ENCODE measurements around the gene NDUFS1.
A peak's percentile ranks its signal among the peaks of the same experiment; 100 is the strongest.
"Not testable (repeated sequence)": the region's sequence is repeated elsewhere in the genome, so short reads cannot be mapped to it uniquely, and the experiment has no call there.

The NDUFS1 gene

DNA sequence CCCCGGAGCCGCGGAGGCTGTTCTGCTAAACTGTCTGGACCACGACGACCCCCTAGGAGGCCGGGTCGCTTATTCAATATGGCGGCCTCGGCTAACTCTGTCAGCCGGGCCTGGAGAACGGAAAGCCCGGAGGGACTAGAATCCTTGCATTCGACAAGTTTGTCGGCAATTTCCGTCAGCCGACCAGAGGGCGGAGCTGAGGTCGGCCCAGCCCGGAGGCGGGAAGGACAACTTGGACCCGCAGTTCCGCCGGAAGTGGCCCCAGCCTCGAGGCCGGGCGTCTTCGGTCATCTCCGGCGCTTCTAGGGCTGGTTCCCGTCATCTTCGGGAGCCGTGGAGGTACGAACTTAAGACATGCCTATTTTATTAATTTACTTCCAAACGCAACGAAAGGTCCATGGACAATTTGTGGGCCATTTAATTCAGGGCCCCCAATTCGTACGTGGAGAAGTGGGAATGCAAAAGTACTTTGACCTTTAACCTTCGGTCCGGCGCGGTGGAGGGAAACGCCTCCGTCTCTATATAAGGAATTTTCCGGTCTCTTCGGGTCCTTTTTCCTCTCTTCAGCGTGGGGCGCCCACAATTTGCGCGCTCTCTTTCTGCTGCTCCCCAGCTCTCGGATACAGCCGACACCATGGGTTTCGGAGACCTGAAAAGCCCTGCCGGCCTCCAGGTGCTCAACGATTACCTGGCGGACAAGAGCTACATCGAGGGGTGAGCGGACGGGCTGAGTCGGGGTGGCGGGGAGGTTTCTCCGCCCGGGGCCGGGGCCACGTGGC, at the start of gene NDUFS1, which contains the start of gene EEF1B2:
NDUFS1 (minus strand) TSS at position 99 of the 779 bp plus-strand sequence. CDS start 5,766 bp downstream, outside the sequence.
EEF1B2 (plus strand) TSS at position 550 of the 779 bp plus-strand sequence; CDS start at position 635, 85 bp downstream.
- no peaks in the 10 kb centered on the region for H3K27me3 Mint-ChIP-seq
- H3K27ac Mint-ChIP-seq = peak within 1 kb of the TSS; percentile 99
- ATAC-seq (replicated peaks) (peak; percentile 90 to 94), DNase-seq (peak; percentile 97)
- no peaks in the 10 kb centered on the region for H3K9me3 Mint-ChIP-seq
- H3K4me3 Mint-ChIP-seq = peak within 1 kb of the TSS; percentile 98 to 99
- H3K36me3 Mint-ChIP-seq = peaks cover 31 to 40% of the 10 kb centered on the region in 2 donors
- H3K4me1 Mint-ChIP-seq = peaks cover 21 to 40% of the 10 kb centered on the region in 2 donors

GRCh38 chr2:206208900-206209299, 49.7 kb upstream of the NDUFS1 start:
- Mint-ChIP-seq H3K36me3 (no peaks in the 10 kb centered on the region), H3K4me3 (no peak overlapping the region), H3K27ac (no peak overlapping the region), H3K27me3 (peaks cover 4 to 5% of the 10 kb centered on the region in 2 donors), H3K9me3 (no peaks in the 10 kb centered on the region), H3K4me1 (no peaks in the 10 kb centered on the region)
- DNase-seq = no peak
- ATAC-seq (replicated peaks) = no peak

DNA sequence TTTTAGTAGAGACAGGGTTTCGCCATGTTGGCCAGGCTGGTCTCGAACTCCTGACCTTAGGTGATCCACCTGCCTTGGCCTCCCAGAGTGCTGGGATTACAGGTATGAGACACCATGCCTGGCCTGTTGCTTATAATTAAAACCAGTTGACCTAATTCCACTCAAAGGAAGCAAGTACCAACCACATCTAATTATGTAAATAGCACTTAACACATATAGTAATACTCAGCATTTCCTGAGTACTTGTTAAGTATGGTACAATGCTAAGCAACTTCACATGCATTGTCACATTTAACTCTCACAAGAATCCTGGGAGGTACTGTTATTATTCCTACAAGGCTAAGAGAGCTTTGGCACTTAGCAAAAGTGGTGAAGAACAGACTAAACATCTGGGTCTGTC, 48.1 kb upstream of the NDUFS1 start:
- DNase-seq; ATAC-seq (replicated peaks); H3K4me3 Mint-ChIP-seq; H3K36me3 Mint-ChIP-seq; H3K9me3 Mint-ChIP-seq; H3K4me1 Mint-ChIP-seq; H3K27me3 Mint-ChIP-seq; H3K27ac Mint-ChIP-seq: not testable (repeated sequence)

DNA sequence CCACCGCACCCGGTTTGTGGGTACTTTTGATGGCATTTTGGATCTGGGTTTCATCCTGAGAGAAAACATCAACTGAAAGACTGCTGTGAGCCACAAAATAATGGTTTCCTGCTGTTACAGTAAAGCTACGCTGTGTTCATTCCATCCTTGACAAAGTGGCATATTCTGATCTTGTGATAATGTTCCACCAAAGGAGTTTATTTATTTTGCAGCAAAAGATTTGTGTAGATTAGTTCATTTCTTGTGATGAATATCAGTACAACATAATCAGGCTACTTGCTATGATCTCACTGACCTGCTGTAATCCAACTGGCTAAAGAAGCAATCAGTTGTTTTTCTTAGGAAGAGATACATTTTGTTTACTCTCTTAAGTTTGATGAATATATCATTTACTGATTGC, 45.5 kb upstream of the NDUFS1 start:
- DNase-seq (no peak), ATAC-seq (replicated peaks) (no peak)
- no peak overlapping the region for H3K27ac Mint-ChIP-seq

DNA sequence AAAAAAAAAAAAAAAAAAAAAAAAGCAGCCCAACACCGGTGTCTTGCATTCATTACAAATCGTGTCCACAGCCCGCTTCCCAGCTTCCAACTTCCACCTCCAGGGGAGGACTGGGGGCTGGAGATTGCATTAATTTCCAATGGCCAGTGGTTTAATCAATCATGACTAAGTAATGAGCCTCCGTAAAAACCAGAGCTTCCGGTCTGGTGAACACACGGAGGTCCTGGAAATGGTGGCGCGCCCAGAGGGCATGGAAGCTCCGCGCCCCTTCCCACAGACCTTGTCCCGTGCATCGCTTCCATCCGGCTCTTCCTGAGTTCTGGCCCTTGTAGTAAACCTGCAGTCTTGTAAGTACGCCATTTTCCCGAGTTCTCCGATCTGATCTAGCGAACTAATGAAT, 44.1 kb upstream of the NDUFS1 start:
- Mint-ChIP-seq H3K9me3 (peaks cover 0 to 3% of the 10 kb centered on the region in 2 donors), H3K36me3 (no peaks in the 10 kb centered on the region), H3K27me3 (peaks cover 0 to 5% of the 10 kb centered on the region in 2 donors), H3K27ac (no peak overlapping the region), H3K4me3 (no peak overlapping the region), H3K4me1 (no peaks in the 10 kb centered on the region)
- DNase-seq (no peak), ATAC-seq (replicated peaks) (no peak)

More for the DNA sequence above, 45.5 kb upstream of the NDUFS1 start:
- Mint-ChIP-seq H3K27me3 (peaks cover 0 to 4% of the 10 kb centered on the region in 2 donors), H3K4me1 (no peaks in the 10 kb centered on the region), H3K4me3 (no peak overlapping the region), H3K9me3 (peaks cover 0 to 3% of the 10 kb centered on the region in 2 donors), H3K36me3 (no peaks in the 10 kb centered on the region)

- H3K27ac Mint-ChIP-seq = no peak overlapping the region
- H3K27me3 Mint-ChIP-seq = peaks cover 0 to 12% of the 10 kb centered on the region in 2 donors
- no peaks in the 10 kb centered on the region for H3K36me3 Mint-ChIP-seq
- H3K9me3 Mint-ChIP-seq = peaks cover 0 to 3% of the 10 kb centered on the region in 2 donors
- ATAC-seq (replicated peaks) (no peak), DNase-seq (no peak)
- no peak overlapping the region for H3K4me3 Mint-ChIP-seq
- no peaks in the 10 kb centered on the region for H3K4me1 Mint-ChIP-seq
Observed at GRCh38 chr2:206202446-206202845, 43.2 kb upstream of the NDUFS1 start.

DNA sequence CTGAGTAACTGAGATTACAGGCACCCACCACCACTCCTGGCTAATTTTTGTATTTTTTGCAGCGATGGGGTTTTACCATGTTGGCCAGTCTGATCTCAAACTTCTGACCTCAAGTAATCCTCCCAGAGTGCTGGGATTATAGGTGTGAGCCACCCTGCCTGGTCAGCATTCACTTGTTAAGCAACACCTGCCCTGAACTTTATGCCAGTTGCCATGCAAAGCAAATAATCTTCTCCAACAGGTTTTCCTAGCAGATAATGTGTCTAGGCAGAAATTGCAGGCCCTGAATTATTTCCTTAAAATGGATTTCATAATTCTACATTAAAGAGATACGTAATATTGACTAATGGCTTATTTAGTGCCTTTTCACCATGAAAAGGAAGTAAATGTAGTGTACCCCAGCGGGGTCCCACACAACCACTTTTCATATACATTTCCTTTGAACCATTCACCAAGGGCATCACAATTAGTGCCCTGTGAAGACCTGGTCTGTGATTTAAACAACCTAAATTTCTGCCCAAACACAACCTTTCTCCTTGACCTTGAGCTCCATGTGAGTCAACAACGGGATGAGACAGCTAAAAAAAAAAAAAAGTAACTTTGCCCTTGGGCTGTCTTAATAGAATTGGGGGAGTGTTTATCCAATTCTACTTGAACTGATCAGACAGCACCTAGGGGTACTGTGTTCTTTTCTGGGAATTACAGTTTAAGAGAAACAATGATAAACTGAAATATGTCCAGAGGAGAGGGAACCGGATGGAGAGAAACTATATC, 42.0 kb upstream of the NDUFS1 start:
- Mint-ChIP-seq H3K4me1 (no peaks in the 10 kb centered on the region), H3K27me3 (peaks cover 0 to 21% of the 10 kb centered on the region in 2 donors), H3K36me3 (no peaks in the 10 kb centered on the region), H3K4me3 (no peak overlapping the region), H3K27ac (no peak overlapping the region), H3K9me3 (peaks cover 0 to 3% of the 10 kb centered on the region in 2 donors)
- ATAC-seq (replicated peaks) (no peak), DNase-seq (no peak)

GRCh38 chr2:206198677-206199076, 39.4 kb upstream of the NDUFS1 start:
- H3K4me3 Mint-ChIP-seq = no peak overlapping the region
- DNase-seq = no peak

DNA sequence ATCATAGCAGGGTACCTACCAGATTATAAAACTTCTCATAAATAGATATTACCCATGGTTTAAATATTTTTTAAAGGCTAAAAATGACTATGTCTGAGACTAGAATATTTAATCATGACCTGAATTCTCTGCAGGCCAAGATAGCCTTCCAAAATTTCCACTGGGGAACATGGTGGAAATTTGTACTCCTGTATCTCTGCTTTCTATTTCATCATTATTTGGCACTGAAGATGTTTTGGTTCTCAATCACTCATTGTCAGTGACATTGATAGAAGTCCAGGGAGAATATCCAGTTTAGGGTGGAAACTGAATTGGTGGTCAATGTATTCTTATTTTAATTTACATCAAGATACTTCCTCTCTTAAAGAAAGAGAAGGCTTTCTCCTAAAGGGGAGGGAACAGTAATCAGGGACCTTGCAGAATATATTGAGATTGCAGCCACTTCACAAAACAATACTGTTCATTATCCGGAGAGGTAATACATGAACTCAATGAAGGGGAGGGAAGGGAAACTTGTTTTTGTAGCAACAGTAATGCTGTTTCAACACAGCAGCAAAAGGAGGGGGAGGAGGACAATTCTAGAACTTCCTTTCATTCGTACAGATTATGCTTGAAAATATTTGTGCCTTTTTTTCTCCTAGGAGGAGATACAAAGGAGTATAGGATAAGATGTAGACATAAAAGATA, 34.6 kb upstream of the NDUFS1 start:
- H3K27ac Mint-ChIP-seq = no peak overlapping the region
- no peak for DNase-seq
- H3K27me3 Mint-ChIP-seq = peaks cover 22 to 32% of the 10 kb centered on the region in 2 donors

More at GRCh38 chr2:206198677-206199076, 39.4 kb upstream of the NDUFS1 start:
- Mint-ChIP-seq H3K27me3 (peaks cover 10 to 21% of the 10 kb centered on the region in 2 donors), H3K9me3 (peaks cover 0 to 2% of the 10 kb centered on the region in 2 donors), H3K27ac (no peak overlapping the region), H3K36me3 (no peaks in the 10 kb centered on the region), H3K4me1 (no peaks in the 10 kb centered on the region)
- no peak for ATAC-seq (replicated peaks)

DNA sequence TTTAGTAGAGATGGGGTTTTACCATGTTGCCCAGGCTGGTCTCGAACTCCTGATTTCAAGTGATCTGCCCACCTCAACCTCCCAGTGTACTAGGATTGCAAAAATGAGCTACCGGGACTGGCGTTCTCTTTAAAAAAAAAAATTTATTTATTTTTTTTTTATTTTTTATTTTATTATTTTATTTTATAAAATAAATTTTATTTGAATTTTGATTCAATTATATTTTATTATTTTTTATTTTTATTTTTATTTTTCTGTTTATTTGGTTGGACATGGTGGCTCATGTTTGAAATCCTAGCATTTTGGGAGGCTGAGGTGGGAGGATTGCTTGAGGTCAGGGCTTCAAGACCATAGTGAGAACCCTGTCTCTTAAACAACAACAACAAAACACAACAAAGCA, 32.9 kb upstream of the NDUFS1 start:
- Mint-ChIP-seq H3K27ac (no peak overlapping the region), H3K9me3 (no peaks in the 10 kb centered on the region), H3K4me3 (no peak overlapping the region), H3K27me3 (peaks cover 24 to 29% of the 10 kb centered on the region in 2 donors), H3K36me3 (no peaks in the 10 kb centered on the region), H3K4me1 (no peaks in the 10 kb centered on the region)
- no peak for DNase-seq
- no peak for ATAC-seq (replicated peaks)

More for the DNA sequence above, 34.6 kb upstream of the NDUFS1 start:
- no peaks in the 10 kb centered on the region for H3K36me3 Mint-ChIP-seq
- ATAC-seq (replicated peaks) = no peak
- no peak overlapping the region for H3K4me3 Mint-ChIP-seq
- H3K9me3 Mint-ChIP-seq = no peaks in the 10 kb centered on the region
- no peaks in the 10 kb centered on the region for H3K4me1 Mint-ChIP-seq

DNA sequence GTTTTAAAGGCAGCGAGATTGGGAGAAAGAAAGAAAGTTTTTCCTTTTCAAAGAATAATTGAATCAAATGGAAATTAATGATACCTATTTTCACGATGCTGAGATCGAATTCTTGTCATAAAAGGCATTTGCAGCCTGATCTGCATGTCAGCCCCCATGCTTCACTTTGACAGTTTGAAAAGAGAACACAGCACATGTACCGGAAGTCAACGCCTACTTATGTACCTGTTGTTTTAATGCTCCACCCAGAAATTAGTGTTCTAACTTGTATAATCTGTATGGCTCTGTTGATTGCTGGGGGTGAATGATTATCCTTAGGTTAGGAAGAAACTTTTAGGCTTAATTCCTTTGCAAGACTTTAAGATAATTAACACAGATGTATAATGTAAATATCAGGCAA, 31.4 kb upstream of the NDUFS1 start:
- peaks cover 23 to 29% of the 10 kb centered on the region in 2 donors for H3K27me3 Mint-ChIP-seq
- H3K36me3 Mint-ChIP-seq = no peaks in the 10 kb centered on the region
- DNase-seq = no peak
- H3K27ac Mint-ChIP-seq = no peak overlapping the region
- no peaks in the 10 kb centered on the region for H3K4me1 Mint-ChIP-seq
- no peaks in the 10 kb centered on the region for H3K9me3 Mint-ChIP-seq
- ATAC-seq (replicated peaks) = no peak
- no peak overlapping the region for H3K4me3 Mint-ChIP-seq

- Mint-ChIP-seq H3K4me3 (no peak overlapping the region), H3K9me3 (no peaks in the 10 kb centered on the region), H3K27ac (no peak overlapping the region), H3K36me3 (no peaks in the 10 kb centered on the region), H3K4me1 (no peaks in the 10 kb centered on the region), H3K27me3 (peaks cover 23 to 27% of the 10 kb centered on the region in 2 donors)
- no peak for ATAC-seq (replicated peaks)
- DNase-seq = no peak
Observed at GRCh38 chr2:206190111-206190510, 30.9 kb upstream of the NDUFS1 start.

GRCh38 chr2:206189691-206190090, 30.4 kb upstream of the NDUFS1 start:
- Mint-ChIP-seq H3K4me3 (no peak overlapping the region), H3K9me3 (no peaks in the 10 kb centered on the region), H3K27ac (no peak overlapping the region), H3K36me3 (no peaks in the 10 kb centered on the region), H3K27me3 (peaks cover 23 to 24% of the 10 kb centered on the region in 2 donors), H3K4me1 (no peaks in the 10 kb centered on the region)
- ATAC-seq (replicated peaks) = no peak
- DNase-seq = no peak

DNA sequence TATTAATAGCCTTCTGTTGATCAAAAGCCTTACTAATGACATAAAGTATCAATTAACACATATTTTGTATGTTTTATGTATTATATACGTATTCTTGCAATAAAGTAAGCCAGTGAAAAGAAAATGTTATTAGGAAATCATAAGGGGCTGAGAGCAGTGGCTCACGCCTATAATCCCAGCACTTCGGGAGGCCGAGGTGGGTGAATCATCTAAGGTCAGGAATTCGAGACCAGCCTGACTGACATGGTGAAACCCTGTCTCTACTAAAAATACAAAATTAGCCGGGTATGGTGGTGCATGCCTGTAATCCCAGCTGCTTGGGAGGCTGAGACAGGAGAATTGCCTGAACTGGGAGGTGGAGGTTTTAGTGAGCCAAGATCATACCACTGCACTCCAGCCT, 22.3 kb upstream of the NDUFS1 start:
- H3K36me3 Mint-ChIP-seq; H3K27ac Mint-ChIP-seq; H3K4me1 Mint-ChIP-seq; H3K9me3 Mint-ChIP-seq; H3K27me3 Mint-ChIP-seq; DNase-seq; ATAC-seq (replicated peaks); H3K4me3 Mint-ChIP-seq: not testable (repeated sequence)

All from stimulated activated naive B cell treated with anti-CD40 and anti-IgM and Interleukin-4, amounts not matched to agents 10 μg/mL and 1 μg/mL and 100 μg/mL, for 72 hours (primary cell).